ENCODE results near the gene HIRA.
"Not testable (repeated sequence)": the region's sequence is repeated elsewhere in the genome, so short reads cannot be mapped to it uniquely, and the experiment has no call there.

- TF ChIP-seq CTCF, POLR2A, POLR2AphosphoS5 (IDR thresholded peaks at IDR 0.05): not testable (repeated sequence)
Observed at GRCh38 chr22:19330205-19330604, 101.3 kb downstream of the HIRA start.
